NCI-H1048 (cell line): ENCODE data around the gene CPN2.

Source experiments
- DNase-seq: peaks from one replicate; lab custom pipeline; 2025; lab: John Stamatoyannopoulos, UW

CPN2 gene

DNA sequence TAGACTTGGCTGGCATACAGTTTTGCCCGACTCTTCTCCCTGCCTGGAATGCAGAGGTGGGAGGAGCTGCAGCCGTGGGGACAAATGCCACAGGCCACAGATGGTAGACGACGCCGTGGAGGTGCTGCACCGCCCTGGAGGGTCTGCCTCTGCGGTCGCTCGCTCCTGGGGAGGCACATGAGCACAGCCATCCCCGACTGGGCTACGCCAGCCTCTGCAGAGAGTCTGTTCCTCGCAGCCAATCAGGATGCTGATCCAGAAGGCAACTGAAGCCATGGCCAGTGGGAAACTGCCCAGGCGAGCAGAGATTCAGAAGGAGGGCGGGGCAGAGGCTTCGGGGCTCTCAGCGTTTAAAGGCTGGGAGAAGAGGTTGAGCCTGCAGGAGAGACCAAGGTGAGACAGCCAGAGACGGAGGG lies 30.3 kb upstream of the CPN2 start:
- DNase-seq = no peak

DNA sequence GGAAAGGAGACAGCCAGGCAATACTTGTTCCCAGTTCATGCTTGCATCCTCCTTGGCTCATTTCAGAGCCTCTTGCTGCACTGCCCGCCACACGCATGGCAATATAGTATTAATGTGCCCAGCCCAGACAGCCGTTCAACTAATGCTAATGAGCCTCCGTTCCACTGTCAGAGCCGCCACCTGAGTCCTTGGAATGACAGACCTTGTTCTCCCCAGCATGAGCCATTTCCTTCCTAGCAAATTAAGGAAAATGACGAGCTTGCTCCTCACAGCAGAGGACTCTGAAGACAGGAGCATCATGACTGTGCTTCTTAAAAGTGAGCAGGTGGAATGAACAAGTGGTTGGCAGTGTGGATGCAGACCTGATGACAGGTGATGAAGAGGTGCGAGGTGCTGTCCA lies 29.2 kb upstream of the CPN2 start:
- DNase-seq = no peak

DNA sequence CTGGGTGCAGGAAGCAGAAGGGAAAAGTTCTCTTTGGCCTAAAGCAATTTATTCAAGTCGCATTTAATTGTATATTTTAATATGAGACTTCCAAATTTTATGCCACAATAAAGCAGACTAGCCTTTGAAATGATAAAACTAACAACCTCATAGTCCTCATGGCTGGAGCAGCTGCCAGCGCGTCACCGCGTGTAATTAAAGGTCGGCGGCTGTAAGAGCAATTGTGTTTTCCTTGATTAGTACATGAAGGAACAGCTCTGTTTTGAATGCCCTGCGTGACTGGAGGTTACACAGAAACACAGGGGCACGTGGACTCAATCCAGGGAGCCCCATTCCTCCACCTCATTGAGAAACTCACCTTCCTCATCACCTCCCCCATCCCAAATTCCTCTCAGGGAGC lies 28.5 kb upstream of the CPN2 start:
- DNase-seq = no peak

DNA sequence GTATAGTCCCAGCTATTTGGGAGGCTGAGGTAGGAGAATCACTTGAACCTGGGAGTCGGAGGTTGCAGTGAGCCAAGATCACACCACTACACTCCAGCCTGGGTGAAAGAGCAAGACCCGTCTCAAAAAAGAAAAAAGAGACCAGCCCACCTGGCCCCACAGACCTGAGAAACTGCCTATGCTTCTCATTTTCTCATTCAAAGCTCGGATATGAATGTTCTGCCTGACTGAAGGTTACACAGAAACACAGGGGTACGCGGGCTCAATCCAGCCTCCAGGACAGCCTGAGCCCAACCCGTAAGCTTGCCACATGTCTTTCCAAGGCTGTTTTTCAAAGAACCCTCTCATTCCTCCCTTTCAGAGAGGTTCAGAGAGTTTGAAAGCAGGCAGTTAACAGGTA lies 28.1 kb upstream of the CPN2 start:
- no peak for DNase-seq

DNA sequence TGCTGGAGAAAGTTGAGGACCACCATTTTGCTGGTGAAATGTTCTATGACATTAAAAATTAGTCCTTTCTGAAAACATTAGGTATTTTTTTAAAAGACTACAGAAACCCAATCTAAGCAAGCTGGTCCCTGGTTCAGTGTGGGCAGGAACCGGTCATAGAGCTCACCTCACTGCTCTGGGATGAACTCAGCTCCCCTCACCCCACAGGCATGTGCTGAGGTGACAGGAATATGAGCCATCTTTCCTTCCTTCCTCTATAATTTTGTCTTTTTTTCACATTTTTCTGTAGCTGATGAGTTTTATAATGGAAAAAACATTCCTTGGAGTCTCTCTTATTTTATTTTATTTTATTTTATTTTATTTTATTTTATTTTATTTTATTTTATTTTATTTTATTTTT lies 26.6 kb upstream of the CPN2 start:
- DNase-seq = no peak

DNA sequence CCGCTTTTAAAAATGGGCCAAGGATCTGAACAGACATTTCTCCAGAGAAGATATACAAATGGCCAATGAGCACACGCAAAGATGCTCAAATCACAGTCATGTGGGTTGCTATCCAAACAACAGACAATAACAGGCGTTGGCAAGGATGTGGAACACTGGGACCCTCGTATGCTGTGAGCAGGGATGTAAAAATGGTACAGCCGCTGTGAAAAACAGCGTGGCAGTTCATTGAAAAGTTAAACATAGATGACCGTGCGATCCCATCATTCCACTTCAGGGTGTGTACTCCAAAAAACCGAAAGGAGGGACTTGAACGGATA lies 25.1 kb upstream of the CPN2 start:
- DNase-seq = no peak

DNA sequence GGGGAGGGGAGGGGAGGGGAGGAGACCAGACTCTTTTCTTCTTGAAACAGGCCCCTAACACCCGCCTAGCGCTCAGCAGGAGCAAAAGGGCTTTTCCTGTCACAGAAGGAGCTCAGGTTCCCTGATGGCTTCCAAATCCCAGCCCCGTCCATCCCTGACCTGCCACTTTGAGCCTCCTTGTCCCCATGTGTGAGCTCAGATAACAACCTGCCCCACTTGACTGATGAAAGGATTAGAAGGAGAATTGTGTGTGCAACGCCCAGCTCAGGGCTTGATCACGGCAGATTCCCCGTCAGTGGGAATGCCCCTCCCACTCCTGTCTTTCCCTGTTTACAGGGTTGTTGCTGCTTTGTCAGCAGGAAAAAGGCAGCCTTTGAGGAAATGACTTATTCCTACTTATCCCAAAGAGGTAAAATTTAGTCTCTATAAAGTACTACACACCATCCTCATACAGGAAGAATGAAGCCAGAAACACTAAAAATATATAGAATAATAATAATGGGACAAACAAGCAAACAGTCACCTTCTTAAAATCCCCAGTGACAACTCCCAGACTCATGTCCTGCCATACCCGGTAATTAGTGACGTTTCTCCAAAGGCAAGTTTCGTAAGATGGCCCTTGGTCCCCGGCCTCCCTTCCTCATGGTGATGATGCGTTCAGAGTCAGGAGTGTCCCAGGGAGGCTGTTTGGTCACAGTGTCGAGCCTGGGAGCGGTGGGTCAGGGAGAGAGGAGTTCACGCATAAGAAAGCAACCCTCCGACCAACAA lies 24.5 kb upstream of the CPN2 start:
- DNase-seq = no peak

DNA sequence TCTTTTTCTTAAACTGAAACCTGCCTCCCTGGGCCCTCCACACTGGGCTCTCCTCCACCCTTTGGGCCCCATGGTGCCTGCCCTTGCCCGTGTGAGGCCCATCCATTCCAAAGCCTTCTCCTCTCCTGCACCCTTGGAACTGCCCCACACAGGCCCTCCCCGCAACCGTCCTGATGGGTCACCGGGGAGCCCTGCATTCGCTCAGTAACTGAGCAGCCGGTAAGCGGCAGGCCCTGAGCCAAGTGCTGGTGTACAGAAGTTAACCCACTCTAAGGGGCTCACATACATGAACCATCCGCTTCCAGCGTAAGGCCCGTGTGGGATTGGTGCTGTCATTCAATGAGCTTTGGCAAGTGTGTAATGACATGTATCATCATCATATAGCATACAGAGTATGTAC lies 23.8 kb upstream of the CPN2 start:
- DNase-seq = no peak

DNA sequence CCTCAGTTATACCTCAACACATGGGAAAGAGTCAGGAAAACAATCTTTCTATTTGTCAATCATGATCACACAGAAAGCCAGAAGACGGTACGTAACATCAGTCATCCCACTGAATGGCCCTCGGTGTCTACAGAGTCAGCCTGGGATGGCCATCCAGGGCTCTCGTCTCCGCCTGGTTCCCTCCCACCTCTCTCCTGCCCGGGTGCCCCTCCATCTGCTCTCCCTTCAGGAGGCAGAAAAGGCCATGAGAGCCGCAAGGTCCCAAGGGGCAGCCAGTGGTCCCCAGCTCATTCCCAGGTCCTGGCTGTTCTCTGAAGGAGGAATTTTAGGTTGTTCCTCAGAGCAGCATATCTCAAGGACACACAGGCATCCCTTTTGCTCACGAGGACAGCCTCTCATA lies 22.8 kb upstream of the CPN2 start:
- no peak for DNase-seq

DNA sequence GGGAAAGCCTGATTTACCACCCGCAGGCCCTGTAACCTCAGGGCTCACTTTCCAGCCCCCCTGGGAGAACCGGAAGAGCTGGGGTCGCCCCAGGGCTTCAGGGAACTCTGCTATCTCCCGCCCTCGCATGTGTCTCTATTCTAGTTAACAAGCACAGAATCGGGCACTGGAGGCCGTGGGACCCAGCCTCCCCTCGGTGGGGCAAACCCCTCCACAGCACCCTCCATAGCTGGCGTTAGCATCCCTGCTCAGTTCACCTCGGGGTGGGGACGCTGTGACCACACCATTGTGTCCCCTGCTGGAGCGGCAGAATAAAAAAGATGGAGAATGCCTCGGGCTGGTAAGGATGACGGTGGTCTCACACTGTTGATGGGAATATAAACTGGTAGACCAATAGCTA lies 21.9 kb upstream of the CPN2 start:
- DNase-seq = no peak

DNA sequence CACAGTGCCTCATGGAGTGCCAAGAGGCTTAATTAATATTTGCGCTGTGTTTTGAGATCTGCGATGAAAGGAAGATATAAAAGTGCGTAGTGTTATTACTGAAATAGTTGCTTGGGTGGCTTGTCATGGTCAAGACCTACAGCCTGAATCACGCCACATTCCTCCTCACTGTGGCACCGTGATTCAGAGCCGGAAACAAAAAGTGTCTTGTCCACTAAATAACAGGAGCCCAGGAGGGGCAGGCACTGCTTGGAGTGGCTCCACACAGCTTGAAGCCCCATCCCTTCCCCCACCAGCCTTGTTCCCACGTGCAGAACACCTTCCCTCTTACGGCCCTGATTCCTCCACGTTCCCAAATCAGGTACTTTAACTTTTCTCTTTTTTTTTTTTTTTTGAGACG lies 19.6 kb upstream of the CPN2 start:
- DNase-seq = no peak

DNA sequence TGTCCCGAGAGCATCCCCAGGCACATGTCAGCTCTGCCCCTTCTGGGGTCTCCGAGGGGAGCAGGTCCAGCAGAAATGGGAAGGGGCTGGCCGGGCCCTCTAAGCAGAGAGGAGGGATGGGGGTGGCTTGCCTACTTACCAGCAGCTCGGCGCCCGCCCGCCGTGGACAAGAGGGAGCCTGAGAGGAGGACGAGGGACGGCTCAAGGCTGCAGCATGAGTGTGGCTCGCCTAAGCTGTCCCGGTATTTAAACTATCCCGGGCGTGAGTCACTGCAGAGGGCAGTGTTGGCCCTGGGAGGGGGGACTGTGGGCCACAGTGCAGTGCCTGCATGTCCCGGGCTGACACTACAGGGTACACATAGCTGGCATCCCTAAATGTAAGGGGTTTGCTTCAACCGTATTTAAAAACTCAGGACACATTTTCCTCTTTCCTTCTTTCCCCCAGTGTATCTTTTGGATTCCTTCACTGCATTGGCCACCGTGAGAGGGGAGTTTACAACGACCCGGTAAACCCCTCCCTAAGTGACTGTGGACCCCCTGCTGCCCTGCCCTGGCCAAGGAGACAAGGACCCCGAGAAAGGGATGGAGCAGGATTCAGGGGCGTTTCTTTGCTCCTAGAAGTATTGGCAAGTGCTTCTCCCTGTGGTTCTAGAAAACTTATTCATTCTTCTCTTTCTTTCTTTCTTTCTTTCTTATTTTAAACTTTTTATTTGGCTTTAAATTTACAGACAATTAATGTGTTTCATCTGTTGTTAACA lies 18.6 kb upstream of the CPN2 start, which contains the start of gene LRRC15:
LRRC15 (minus strand) TSS at position 222 of the 758 bp plus-strand sequence. CDS start 8,700 bp downstream, outside the sequence.
- no peak for DNase-seq

DNA sequence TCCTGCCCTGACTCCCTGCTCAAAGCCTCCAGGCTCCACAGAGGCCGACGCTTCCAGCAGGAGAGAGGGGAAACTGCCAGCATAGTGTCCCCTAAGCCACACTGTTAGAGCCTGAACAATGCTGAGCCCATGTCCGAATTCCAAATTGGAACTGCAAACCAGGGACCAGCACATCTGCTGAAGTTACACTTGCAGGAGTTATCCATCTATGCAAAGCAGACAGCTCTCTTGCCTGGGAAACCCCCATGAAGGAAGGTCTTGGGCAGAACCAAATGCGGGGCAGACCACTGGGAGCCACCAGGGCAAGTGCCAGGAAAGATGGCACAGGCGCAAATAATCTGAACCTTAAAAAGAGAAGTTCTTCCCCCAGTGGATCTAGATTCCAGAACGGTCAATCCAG lies 17.8 kb upstream of the CPN2 start:
- no peak for DNase-seq

DNA sequence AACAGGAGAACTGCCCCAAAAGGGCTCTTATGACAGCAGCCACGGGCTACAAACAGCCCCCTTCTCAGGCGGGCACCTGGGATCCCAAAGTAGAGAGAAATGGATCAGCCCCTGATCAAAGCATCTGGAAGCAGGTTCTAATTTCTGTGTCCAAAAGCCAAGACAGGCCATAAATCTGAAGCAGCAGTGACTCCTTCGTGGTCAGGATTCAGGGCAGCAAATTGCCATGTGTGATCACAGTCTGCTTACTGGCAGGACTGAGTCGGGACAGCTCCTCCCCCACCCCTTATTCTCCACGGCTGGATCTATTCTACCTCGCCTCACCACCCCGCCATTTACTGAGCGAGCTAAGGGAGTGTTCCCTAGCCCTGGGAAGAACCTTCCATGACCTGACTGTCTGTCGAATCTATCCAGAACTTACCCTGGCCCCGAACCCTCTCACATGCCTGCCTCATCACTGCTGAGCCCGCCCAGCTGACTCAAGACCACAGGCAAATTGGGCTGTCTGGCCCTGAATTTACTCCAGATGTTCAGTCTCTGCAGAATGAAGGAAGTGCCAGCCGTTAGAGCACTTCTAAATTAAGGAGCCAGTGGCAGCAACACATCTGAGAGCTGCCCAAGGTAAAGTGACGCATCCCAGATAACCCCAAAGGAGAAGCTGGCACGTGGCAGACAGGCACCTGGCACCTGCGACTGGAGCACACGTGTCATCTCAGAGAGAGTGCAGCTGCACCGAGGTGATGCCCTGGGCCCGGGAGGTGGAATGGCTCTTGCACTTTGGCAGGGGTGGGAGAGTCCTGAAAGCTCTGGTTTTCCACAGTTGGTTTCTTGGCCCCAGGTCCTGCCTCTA lies 17.1 kb upstream of the CPN2 start:
- DNase-seq = no peak

DNA sequence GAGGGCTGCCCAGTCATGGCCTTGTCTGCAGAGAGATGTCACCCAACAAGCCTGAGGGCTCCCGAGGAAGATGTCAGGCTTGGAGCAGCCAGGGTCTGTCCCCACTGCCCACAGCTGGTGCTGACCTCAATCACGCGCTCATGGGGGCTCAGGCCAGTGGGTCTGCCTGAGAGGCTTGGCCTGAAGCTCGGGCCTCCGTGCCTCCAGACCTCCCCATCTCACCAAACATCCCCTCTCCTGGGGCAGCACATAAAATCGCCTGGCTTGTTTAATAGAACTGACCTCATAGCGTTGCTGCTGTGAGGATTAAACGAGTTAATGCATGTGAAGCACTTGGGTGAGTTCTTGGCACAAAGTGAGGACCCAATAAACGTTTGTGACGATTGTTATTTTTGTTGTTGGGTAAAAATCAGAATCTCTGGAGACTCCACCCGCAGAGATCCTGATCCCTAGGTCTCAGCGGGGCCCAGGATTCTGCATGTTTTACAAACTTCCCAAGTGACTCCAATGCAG lies 14.9 kb upstream of the CPN2 start:
- DNase-seq = no peak

DNA sequence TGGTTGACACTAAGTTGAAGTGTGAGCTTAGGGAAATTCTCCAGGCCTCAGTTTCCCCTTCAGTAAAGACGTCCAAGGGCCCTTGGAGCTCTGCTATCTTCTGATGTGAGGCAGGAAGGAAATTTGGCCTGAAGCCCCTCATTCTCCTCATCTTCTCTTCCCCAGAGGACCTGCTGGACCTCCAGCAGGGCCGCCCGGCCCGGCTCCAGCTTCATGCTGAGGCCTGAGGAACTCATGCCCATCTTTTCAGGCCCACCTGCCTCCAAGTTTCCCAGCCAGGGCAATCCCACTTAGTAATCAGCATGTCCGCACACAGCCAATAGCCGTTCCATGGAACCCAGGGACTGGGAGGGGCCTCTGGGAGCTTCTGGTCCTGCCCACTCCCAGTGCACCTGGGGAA lies 14.4 kb upstream of the CPN2 start:
- DNase-seq = no peak

DNA sequence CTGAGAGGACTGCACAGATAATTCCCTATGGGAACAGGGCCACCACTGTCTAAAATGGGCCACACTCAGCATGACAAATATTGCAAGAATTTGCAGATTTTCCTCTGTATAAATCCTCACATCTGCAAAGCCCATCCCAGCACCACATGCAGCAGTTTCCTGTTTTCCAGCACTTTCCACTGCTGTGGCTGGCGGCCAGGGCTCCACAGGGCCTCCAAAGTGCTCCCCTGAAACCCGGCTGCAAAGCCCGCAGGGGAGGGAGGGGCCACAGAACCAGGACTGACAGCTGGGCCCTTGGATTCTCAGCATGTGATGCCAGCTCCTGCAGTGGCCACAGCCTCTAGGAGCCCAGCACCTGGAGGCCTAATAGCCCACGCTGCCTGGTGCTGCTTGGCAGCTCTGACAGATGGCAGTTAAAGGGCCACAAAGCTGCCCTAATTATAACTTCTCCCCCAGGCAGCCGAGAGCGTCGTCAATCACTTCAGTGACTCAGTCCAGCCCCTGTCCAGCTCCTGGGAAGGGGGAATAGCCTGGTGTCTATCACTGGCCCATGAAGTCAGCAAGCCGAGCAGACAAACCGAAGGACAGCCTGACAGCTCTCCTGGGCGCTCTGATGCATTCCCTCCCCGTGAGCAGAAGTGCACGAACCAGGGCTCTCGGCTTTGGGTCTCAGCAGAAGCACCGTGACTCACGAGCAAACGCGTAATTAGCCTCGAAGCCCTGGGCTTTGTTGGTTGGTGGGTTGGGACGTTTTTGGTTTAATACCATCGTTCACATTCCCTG lies 13.7 kb upstream of the CPN2 start:
- no peak for DNase-seq

DNA sequence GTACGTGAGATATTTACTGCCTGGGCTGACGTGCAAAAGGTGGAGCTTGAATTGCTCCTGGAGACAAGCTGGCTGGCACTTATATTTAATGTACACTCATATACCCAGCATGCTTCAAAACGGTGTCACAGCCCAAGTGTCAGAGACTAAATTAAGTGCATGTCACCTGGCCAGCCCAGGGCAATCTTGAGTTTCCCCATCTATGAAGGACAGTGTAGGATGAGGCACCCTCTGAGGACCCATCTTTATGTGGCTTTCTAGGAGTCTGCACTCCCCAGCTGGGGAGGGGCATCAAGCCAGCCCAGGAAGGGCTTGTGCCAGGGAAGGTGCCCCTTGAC lies 13.2 kb upstream of the CPN2 start:
- DNase-seq = no peak

DNA sequence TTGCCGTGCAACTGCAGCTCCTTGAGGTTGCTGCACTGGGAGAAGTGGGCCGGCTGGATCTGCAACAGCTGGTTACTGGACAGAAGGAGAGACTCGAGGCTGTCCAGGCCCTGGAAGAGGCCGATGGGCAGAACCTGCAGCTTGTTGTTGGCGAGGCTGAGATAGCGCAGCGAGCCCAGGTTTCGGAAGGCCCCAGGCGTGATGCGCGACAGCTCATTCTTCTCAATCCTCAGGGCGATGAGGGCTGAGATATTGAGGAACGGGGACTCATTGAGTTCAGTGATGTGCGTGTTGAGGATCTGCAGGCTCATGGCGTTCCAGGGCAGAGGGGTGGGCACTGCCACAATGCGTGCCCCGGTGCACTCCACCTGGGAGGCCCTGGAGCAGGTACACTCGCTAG lies 9.4 kb upstream of the CPN2 start:
- no peak for DNase-seq

DNA sequence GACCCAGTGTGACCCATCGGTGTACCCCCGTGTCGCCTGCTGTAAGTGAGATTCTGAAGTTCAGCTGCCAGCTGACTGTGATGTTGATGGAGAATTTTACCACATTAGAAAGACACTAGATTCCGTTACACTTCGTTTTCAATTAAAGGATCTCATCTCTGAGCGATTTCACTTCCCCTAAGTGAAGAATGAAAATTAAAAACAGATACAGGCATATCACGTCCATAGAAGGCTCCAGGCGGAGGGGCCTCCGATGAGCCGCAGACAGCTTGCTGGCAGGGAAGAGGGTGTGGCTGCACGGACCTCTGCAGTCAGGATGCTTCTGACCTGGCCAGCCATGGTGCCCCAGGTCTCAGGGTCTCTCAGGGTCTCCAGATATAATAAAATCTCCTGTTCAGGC lies 6.6 kb upstream of the CPN2 start:
- DNase-seq = no peak

DNA sequence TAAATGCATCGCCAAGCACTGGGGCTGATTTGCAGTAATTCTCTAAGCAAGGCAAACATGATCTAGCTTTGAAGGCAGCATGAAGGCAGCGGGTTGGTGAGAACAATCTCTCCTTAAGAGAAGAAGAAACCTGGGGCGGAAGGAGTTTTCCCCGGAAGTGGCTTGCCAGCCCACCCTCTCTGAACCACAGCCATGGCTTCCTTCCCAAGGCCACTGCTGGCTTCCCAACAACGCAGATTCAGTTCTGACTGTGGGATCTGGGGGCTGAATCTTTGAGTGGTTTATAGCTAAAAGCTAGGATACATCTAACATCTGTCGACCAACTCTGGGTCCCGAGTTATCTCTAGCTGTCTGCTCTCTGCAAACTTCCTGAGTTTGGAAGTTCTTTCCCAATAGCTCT lies 4.3 kb upstream of the CPN2 start:
- DNase-seq = no peak

DNA sequence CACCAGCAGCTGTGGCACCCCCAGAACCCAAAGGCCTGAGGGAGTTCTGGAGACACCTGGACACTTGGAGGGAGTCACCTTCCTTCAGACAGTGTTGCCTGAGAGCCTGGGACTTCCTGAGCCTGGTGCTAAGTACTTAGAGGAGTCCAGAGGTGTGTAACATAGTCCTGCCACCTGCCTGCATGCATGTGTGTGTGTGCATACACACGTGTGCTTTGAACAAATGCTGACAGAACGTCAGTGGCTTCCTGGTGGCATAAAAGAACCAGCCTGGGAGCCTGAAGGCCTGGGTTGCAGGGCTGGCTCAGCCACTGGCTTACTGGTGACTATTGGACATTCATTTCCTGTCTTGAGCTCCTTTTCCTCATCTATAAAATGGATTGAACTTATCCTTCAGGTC lies 3.2 kb upstream of the CPN2 start:
- DNase-seq = no peak
